ENCODE measurements around the gene HAUS1. TPM values are rescaled to one million over a fixed set of nuclear protein-coding genes. Genes with fewer than 3 reads are reported as not detected.

Gene HAUS1
- total and polyA plus RNA-seq, 2 of the 4 experiments (the other 2 are of a cell fraction) = 25.3 to 33.4 TPM

- no peak for TF ChIP-seq SMC3 (IDR thresholded peaks at IDR 0.05; ENCODE audit: low read depth, low read length)
- no peak for TF ChIP-seq FOS (IDR thresholded peaks at IDR 0.05; ENCODE audit: low read depth, low read length)
- TF ChIP-seq MAZ (IDR thresholded peaks at IDR 0.05; ENCODE audit: borderline replicate concordance, low read depth, low read length) = no peak
- TF ChIP-seq CEBPB (IDR thresholded peaks at IDR 0.05; ENCODE audit: low read depth, low read length) = no peak
These were observed 48.4 kb upstream of the HAUS1 start (continued) for GRCh38 chr18:46055838-46056230.

DNA sequence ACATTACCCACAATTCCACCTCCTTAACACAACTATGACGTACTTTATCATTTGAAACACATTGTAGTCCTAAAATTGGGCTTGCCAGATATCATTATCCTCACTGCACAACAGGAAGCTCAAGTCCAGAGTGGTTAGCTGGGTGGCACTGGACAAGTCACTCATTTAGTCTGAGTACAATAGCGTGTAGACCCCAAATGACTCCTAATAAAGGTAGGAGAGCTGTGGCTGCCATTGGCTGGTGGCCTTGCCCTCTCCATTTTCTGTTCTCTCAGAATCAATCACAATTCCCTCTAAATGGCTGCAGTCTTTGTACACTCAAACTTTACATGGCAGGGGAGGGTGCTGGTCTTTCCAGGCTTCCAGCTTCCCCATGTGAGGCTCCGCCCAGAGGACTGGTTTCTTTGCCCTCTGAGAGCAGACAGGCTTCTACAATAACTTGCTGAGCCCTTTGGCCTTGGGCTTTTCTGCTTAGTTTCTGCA, 43.8 kb upstream of the HAUS1 start:
- Histone ChIP-seq H2BK120ac (ENCODE audit: low read depth, low read length) (no peak overlapping the region), H3K4me1 (ENCODE audit: control insufficient read depth, insufficient read depth, low read length) (peaks cover 3% of the 10 kb centered on the region; the same call in 1 of the 2 replicates), H3K23ac (ENCODE audit: low read depth, low read length) (no peak overlapping the region), H3K4me3 (ENCODE audit: insufficient read depth, low read depth, low read length) (no peak overlapping the region), H4K91ac (ENCODE audit: insufficient read depth, low read depth, low read length) (no peak overlapping the region), H2AFZ (replicated peaks; ENCODE audit: low read length, poor library complexity) (no peak overlapping the region), H2AK5ac (ENCODE audit: low read depth, low read length) (no peak overlapping the region), H2AK9ac (replicated peaks; ENCODE audit: low read depth, low read length, poor library complexity) (peak overlapping the region; percentile 65), H3K18ac (ENCODE audit: low read depth, low read length) (no peak overlapping the region), H3K27me3 (ENCODE audit: control insufficient read depth, insufficient read depth, low read length) (no peaks in the 10 kb centered on the region), H3K9me3 (ENCODE audit: control insufficient read depth, insufficient read depth, low read length) (no peaks in the 10 kb centered on the region), H4K5ac (ENCODE audit: low read depth, low read length) (no peak overlapping the region), H3K4ac (ENCODE audit: low read depth, low read length) (no peak overlapping the region), H3K14ac (replicated peaks; ENCODE audit: low read depth, low read length) (no peak overlapping the region), H4K20me1 (ENCODE audit: insufficient read depth, low read length) (peaks cover 7% of the 10 kb centered on the region), H2BK15ac (ENCODE audit: low read depth, low read length) (no peak overlapping the region), H2BK5ac (ENCODE audit: low read depth, low read length, poor library complexity, severe bottlenecking) (no peak overlapping the region), H2BK20ac (ENCODE audit: low read depth, low read length) (no peak overlapping the region), H3K56ac (ENCODE audit: extremely low read depth, insufficient read depth, low read length) (no peak overlapping the region), H3K79me1 (ENCODE audit: low read depth in 1 of 2, low read length in 2 of 2) (peaks cover 17 to 35% of the 10 kb centered on the region in 2 experiments), H3K36me3 (ENCODE audit: control insufficient read depth, insufficient read depth, low read length) (no peaks in the 10 kb centered on the region), H3K9ac (ENCODE audit: low read depth, low read length) (no peak overlapping the region), H3K9me1 (ENCODE audit: insufficient read depth, low read length) (peaks cover 8% of the 10 kb centered on the region), H3K4me2 (ENCODE audit: low read depth, low read length) (no peak overlapping the region), H3K27ac (ENCODE audit: insufficient read depth, low read length) (no peak overlapping the region), H4K8ac (ENCODE audit: low read depth in 2 of 2, low read length in 2 of 2) (no peak overlapping the region)
- ChIA-PET POLR2A (ENCODE audit: unreplicated experiment) (no interaction called here), CTCF (no interaction called here)
- no TSS peak for BruUV-seq (replicated peaks)
- ATAC-seq (ENCODE audit: low read depth) (no peak), DNase-seq (no peak)
- in situ Hi-C loops (cut with MboI; ENCODE audit: low sequenced_read_pairs) (no loop called here), intact Hi-C loops (cut with micrococcal nuclease) (no loop called here), dilution Hi-C loops (cut with HindIII; ENCODE audit: low sequenced_read_pairs, unreplicated experiment) (no loop called here)
- 80% methylated on average over 1 of the region's 3 CpGs; no CpG with 5 or more reads in 1 of the 2 experiments for WGBS, 2 experiments (ENCODE audit: extremely low coverage in 2 of 2, insufficient read length in 1 of 2)
- no peak for TF ChIP-seq RFX5 (IDR thresholded peaks at IDR 0.05; ENCODE audit: low read depth, low read length)
- TF ChIP-seq CEBPB (IDR thresholded peaks at IDR 0.05; ENCODE audit: low read depth, low read length) = no peak
- TF ChIP-seq POLR2A (IDR thresholded peaks at IDR 0.05; ENCODE audit: low read depth, low read length) = no peak
- no peak for TF ChIP-seq RCOR1 (IDR thresholded peaks at IDR 0.05; ENCODE audit: insufficient replicate concordance, low read length)
- TF ChIP-seq MXI1 (IDR thresholded peaks at IDR 0.05; ENCODE audit: borderline replicate concordance, low read depth, low read length) = no peak
- TF ChIP-seq RAD21 (IDR thresholded peaks at IDR 0.05; ENCODE audit: low read length) = no peak
- TF ChIP-seq MAZ (IDR thresholded peaks at IDR 0.05; ENCODE audit: borderline replicate concordance, low read depth, low read length) = no peak
- no peak for TF ChIP-seq MAFK (IDR thresholded peaks at IDR 0.05; ENCODE audit: low read depth, low read length)
- no peak for TF ChIP-seq SMC3 (IDR thresholded peaks at IDR 0.05; ENCODE audit: low read depth, low read length)
- TF ChIP-seq CHD1 (IDR thresholded peaks at IDR 0.05; ENCODE audit: low read depth, low read length) = no peak
- TF ChIP-seq BHLHE40 (IDR thresholded peaks at IDR 0.05; ENCODE audit: low read depth, low read length) = no peak
- TF ChIP-seq, protein P1, sequence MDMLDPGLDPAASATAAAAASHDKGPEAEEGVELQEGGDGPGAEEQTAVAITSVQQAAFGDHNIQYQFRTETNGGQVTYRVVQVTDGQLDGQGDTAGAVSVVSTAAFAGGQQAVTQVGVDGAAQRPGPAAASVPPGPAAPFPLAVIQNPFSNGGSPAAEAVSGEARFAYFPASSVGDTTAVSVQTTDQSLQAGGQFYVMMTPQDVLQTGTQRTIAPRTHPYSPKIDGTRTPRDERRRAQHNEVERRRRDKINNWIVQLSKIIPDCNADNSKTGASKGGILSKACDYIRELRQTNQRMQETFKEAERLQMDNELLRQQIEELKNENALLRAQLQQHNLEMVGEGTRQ (IDR thresholded peaks at IDR 0.05; ENCODE audit: low read depth, low read length) = no peak
- TF ChIP-seq, protein P2, sequence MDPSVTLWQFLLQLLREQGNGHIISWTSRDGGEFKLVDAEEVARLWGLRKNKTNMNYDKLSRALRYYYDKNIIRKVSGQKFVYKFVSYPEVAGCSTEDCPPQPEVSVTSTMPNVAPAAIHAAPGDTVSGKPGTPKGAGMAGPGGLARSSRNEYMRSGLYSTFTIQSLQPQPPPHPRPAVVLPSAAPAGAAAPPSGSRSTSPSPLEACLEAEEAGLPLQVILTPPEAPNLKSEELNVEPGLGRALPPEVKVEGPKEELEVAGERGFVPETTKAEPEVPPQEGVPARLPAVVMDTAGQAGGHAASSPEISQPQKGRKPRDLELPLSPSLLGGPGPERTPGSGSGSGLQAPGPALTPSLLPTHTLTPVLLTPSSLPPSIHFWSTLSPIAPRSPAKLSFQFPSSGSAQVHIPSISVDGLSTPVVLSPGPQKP (IDR thresholded peaks at IDR 0.05; ENCODE audit: borderline replicate concordance, low read depth, low read length) = no peak
- TF ChIP-seq FOS (IDR thresholded peaks at IDR 0.05; ENCODE audit: low read depth, low read length) = no peak
- no peak for TF ChIP-seq NFE2L2 (IDR thresholded peaks at IDR 0.05; ENCODE audit: low read depth, low read length)

All from IMR-90 (cell line).